MM.1S (cell line): ENCODE data around the gene KLHL7.

Experiments used
- CTCF ChIP-seq: fragments of 300-600 bp; sonication (generic); IDR thresholded peaks from 2 replicates; pipeline ENCODE4 v1.5.1; 2016; ENCODE audit warnings: antibody characterized with exemption, low read length, mixed read lengths
- EZH2 ChIP-seq: fragments of 300-600 bp; sonication (generic); optimal IDR thresholded peaks from 2 replicates; pipeline ENCODE3; 2017; ENCODE audit warnings: low read depth, mild to moderate bottlenecking, antibody characterized with exemption, low read length, mixed read lengths

DNA sequence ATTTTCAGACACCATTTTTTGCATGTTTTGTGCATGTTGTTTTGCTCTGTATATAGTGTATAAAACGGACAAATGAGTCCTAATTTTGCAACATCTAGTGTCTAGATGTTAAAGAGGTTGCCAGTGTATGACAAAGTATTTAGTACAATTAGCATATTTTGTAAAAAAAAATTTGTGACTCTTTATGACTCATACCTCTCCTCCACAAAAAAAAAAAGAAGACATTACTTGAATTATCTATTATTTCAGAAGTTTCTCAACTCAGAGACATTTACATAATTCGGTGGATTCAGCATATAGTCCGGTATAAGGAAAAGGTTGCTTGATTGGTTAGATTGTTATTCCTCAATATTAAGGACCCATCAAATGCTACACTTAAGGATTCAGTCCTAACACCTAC is 102.3 kb downstream of the KLHL7 start:
- no peak for TF ChIP-seq CTCF
- no peak for TF ChIP-seq EZH2
